Measurements from ENCODE around the gene CDKL4.
"Not testable (repeated sequence)": the region's sequence is repeated elsewhere in the genome, so short reads cannot be mapped to it uniquely, and the experiment has no call there.

CDKL4 gene

DNA sequence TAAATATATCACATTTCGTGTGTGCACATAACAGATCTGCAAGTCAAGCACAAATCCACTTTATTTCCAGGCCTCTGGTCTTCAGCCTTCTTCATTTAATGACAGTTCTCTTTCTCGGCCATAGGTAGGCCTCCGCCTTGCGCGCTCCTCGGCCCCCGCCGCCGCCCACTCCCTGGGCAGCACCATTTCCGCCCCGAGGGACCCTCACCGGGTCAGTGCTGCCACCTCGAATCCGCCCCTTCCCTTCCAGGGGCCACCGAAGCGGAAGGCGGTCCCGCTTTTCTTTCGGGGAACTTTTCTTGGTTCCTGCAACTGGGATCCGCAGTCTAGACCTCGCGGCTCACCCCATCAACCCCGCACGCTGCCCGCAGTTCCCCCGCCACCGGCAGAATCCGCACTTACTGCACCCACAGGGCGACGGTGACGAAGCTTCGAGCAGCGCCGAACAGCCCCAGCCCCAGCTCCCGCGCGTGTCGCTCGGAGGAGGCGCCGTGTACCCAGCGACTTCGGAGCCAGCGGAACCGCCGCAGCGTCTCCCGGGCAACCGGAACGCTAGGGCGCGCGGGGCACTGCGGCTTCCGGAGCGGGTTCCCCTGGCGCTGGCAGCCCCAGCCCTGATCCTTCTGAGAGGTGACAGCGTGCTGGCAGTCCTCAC, at the start of gene CDKL4:
CDKL4 (minus strand) TSS at position 502 of the 655 bp plus-strand sequence.
- no peak for DNase-seq

DNA sequence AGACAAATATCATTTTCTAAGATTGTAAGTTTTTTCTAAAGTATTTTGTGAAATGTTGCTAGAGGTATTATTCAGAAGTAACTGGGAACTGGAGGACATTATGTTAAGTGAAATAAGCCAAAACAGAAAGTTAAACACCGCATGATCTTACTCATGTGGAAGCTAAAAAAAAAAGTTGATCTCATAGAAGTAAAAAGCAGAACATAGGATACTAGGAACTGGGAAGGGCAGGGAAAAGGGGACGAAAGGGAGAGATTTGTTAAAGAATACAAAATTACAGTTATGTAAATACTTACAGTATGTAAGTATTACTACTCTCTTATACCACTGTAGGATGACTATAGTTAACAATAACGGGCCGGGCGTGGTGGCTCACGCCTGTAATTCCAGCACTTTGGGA, 46.7 kb upstream of the CDKL4 start:
- no peak for DNase-seq

DNA sequence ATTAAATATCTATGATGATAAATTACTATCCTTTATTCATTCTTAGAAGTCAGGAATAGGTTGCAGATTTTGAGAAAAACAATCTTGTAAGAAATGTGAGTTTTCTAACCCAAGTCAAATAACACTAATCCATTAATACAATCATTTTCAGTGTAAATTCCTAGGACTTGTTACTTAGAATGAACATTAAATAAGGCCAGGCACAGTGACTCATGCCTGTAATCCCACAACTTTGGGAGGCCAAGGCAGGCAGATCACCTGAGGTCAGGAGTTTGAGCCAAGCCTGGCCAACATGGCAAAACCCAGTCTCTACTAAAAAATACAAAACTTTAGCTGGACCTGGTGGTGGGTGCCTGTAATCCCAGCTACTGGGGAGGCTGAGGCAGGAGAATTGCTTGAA, 45.8 kb upstream of the CDKL4 start:
- no peak for DNase-seq

DNA sequence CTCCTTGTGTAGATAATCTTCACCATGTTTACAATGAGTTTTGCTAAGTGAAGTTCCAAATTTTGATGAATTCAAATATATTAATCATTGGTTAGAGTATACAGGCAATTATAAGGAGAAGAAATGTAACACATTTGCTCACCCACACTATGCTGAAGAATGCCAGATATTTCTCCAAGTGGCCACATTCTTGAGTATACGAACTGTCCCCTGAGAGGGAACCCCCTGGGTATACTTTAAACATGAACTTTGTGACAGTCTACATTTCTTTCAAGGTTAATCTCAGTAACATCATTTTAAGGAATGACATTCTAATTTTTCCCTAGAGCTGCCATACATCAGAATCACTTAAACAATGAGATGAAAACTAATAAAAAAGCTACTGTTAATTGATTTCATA, 39.8 kb upstream of the CDKL4 start:
- DNase-seq, result no peak

DNA sequence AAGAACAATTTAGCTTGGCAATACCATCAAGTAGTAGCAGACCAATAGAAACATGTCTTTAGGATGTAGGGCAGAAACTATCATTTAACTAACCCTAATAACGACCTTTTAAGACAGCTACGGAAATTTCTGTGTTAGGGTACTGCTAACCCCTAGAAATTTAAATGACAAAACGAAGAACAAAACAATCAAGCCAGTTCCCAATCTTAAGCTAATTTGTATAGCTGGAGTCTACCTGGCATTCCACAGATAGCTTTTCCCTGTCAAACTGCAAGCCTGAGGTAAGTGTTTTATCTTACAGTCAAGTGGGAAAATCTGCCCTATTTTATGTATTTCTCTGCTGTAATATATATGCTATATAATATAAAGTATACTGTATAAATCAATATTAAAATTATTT, 37.6 kb upstream of the CDKL4 start:
- DNase-seq, result no peak

DNA sequence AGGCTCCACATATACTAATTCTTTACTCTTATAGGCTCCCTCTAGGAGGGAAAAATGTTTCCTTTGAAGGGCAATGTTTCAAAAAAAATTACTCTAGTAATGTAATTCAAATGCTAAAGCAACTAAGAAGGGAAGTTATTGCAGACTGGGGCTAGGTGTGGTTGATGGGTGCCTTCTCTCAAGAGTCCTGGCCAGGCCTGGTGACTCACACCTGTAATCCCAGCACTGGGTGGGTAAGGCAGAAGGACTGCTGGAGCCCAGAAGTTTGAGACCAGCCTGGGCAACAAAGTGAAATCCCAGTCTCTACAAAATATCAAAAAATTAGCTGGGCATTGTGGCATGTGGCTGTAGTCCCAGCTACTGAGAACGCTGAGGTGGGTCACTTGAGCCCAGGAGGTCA, 31.2 kb upstream of the CDKL4 start:
- no peak for DNase-seq

DNA sequence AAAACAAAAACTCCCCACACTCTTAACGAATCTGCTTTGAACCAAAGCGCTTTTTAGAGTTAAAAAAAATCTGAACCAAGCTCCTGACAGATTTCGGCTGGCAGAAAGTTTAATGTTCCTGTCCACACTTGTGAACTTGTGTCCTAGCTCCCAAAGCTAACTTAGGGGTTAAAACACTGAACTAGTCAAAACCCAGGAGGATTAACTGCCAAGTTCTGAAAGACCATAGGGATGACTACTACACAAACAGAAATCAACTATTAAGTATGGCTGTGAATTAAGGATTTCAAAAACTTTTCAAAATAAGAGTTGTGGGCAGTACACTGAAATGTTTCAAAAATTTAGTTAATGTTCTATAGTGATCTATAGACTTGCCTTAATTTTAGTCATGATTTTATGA, 26.2 kb upstream of the CDKL4 start:
- no peak for DNase-seq

DNA sequence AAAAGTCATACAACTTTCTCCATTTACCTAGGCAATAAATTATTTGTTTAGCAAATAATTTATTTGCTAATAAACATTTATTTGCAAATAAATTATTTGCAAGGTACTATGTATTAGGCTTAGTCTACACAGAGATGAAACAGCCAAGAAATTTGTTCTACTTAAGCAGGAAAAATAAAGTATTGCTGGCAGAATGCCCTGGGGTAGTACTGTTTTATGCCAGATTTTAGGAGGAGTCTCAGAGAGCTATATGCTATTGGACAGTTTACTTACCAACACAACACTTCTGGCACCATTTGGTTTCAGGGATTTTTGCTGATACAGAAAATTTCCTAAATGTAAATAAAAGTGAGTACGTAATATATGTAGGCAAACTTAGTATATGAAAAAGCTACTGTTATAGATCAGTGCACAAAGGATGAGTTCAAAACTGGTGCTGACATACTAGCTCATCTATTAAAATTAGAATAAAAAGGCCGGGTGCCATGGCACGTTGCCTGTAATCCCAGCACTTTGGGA, 23.2 kb upstream of the CDKL4 start:
- no peak for DNase-seq

DNA sequence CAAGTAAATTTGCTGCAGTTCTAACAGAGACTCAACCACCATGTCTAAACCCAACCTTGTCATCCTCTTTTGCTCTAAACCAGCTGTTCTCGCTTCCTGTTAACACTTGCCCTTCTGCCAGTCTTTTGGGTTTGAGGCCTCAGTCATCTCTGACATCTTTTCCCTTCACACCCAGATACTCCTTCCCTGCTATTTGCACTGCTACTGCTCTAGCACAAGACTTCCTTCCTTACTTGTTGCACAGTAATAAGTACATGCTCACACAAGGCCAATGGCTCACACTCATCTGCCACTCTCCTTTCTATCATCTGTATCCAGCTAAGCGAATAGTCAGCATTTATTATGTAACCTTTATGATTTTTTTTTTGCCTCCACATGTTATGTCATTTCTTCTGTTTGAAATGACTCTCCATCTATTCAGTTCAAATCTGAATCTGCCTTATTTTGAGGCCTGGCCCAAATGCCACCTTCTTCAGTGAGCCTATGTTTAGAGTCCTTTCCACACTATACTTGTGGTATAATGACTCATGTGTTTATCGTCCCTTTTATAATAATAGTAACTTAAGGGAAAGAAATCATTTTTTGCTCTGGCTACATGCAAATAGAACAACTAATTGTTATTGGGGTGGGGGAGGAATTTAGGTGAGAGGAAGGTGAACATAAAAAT, 22.5 kb upstream of the CDKL4 start:
- DNase-seq, result peak in 1 of 2 donors; percentile 60

DNA sequence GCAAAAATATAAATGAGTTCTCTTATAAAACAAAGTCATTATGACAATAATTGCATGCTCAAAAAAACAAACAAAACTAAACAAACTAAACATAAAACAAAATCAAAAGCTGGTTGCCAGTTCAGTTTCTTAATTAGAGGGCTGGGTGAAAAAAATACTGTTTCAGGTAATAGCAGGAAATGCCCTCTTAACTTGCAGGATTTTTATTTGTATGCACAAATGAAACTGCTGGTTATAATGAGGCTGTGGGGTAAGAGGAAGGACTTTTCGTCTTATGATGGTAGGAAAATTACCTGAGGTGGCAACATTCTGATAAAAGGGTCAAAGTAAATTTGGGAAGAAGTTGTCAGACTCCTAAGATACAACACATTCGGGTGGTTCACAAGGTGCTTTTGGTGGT, 21.5 kb upstream of the CDKL4 start:
- DNase-seq, result no peak

DNA sequence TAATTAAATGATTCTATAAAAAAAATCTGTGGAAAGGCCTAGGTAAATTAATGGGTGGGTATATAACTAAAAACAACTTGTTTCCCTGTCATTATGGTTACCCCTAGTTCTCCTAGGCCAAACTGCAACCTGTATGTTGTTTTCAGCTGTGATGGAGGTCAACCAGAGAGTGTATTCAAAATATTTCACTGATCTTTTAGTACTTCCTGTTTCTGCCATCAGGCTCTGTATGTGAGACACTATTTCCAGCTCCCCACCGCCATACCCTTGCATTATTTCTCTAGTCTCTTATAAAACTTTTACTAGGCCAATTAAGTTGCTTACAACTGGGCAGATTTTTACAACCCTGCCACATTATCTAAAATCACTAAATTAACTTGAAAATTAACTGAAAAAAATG, 21.0 kb upstream of the CDKL4 start:
- no peak for DNase-seq

DNA sequence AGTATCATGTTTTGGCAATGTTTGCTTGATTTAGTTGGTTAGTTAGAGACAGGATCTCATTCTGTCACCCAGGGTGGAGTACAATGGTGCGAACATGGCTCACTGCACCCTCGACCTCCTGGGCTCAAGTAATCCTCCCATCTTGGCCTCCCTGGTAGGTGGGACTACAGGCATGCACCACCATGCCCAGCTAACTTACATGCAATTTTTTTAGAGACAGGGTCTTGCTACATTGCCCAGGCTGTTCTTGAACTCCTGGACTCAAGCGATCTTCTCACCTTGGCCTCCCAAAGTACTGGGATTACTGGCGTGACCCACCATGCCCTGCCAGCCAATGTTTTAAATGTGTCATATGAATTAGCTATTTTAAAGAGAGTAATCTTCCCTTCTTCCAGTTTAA, 16.3 kb upstream of the CDKL4 start:
- no peak for DNase-seq

DNA sequence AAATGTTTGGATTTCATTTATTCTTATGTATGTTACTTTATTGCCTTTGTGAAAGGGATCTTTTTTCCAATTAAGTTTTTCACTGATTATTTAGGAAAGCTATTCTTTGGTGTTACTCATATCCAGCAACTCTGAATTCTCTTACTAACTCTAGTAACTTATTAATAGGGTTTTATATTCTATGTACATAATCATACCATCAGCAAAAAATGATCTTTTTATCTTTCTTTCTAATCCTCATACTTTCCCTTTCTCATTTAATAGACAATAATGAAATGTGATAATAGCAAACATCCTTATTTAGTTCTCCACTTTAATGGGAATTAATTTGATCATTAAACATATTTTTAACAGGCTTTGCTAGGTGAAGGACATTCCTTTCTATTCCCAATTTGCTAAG, 12.3 kb upstream of the CDKL4 start:
- DNase-seq, result no peak

DNA sequence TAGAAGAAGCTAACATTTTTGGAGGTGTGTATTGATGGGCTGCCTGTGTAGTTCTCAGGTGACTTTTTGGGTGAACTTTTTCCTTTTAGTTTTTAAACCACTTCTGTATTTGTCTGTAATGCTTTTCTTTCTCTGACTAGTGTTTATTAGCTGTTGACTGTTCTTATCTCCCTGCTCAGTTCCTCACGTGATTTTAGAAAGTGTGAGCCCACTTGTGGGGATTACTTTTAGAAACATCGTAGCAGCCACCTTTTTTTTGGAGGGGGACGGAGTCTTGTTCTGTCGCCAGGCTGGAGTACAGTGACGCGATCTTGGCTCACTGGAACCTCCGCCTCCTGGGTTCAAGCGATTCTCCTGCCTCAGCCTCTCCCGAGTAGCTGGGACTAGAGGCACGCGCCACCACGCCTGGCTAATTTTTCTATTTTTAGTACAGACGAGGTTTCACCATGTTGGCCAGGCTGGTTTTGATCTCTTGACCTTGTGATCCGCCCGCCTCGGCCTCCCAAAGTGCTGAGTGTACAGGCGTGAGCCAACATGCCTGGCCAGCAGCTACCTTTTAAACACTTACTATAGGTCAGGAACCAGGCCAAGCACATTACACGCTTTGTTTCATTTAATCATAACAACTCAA, 9.2 kb upstream of the CDKL4 start:
- no peak for DNase-seq

DNA sequence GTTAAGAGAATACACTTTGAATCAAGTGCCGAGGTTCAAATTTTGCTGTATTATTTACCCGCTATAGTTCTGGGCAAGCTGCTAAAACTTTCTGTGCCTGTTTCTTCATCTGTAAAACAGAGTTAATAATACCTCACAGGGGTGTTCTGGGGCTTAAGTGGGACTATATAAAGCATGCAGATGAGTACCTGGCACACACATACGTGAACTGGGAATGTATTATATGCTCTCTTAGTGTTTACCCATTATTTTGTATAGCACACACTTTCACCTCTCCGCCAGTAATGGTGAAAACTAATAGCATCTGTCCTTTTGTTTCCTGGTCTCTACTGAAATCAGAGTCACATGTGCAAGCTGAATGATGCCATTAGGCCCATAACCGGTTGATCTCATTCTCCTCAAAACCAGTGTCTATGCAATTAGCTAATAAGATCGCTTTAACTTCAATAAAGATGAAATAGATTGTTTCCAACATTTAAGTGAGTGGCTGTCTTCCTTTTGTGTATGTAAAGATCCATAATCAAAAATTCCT, 3.8 kb upstream of the CDKL4 start:
- no peak for DNase-seq

DNA sequence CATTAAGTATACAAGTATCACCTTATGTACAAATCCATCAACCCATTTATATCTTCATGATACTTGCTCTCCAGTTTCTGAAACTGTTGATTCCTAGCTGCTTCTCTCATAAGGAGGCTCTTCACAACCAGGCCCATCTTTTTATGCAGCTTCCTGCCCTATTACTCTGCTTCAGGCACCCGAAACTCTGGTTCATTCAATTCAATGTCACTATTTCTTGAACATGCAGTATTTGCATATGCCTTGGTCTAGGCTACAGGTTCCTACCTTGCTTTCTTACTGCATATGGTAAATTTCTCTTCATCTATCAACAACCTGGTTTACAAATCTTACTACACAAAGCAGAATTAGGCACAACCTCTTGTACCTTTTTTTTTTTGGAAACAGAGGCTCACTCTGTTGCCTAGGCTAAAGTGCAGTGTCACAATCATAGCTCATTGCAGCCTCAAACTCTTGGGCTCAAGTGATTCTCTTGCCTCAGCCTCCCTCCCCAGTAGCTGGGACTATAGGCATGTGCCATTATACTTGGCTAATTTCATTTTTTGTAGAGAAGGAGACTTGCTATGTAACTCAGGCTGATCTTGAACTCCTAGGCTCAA, 2.7 kb upstream of the CDKL4 start:
- no peak for DNase-seq

DNA sequence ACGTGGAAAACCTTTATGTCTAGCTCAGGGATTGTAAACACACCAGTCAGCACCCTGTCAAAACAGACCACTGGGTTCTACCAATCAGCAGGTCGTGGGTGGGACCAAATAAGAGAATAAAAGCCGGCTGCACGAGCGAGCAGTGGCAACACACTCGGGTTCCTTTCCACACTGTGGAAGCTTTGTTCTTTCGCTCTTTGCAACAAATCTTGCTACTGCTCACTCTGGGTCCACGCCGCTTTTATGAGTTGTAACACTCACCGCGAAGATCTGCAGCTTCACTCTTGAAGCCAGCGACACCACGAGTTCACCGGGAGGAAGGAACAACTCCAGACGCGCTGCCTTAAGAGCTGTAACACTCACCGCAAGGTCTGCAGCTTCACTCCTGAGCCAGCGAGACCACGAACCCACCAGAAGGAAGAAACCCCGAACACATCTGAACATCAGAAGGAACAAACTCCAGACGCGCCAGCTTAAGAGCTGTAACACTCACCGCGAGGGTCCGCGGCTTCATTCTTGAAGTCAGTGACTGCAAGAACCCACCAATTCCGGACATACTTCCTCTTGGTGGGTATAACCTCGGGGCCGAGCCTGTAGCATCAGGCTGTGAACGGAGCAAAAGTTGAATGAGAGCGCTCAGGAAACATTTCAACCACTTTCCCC, 1.3 kb upstream of the CDKL4 start:
- DNase-seq, result peak in 1 of 2 donors; percentile 62

DNA sequence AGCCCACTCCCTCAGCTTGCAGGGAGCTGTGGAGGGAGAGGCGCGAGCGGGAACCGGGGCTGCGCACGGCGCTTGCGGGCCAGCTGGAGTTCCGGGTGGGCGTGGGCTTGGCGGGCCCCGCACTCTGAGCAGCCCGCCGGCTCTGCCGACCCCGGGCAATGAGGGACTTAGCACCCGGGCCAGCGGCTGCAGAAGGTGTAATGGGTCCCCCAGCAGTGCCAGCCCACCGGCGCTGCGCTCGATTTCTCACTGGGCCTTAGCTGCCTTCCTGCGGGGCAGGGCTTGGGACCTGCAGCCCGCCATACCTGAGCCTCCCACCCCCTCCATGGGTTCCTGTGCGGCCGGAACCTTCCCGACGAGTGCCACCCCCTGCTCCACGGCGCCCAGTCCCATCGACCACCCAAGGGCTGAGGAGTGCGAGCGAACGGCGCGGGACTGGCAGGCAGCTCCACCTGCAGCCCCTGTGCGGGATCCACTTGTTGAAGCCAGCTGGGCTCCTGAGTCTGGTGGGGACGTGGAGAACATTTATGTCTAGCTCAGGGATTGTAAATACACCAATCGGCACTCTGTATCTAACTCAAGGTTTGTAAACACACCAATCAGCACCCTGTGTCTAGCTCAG, 582 bp upstream of the CDKL4 start:
- DNase-seq, result not testable (repeated sequence)

DNA sequence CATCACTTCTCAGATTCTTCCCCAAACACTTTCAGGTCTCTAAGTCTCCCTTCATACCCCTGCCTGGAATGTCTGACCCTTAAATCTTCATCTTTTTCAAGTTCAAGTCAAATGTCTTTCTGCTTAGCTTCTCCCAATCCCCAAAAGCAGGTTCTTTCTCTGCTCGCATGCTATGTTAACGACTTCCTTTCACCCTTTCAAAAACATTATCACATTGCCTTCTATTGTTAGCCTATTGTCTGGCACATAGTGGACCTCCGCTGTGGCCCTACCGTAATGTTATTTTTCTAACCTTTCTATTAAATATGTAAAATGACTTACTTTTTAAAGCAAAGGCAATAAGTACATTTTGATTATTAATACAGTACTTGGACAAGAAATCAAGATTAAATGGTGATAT, 2.2 kb downstream of the CDKL4 start:
- no peak for DNase-seq

DNA sequence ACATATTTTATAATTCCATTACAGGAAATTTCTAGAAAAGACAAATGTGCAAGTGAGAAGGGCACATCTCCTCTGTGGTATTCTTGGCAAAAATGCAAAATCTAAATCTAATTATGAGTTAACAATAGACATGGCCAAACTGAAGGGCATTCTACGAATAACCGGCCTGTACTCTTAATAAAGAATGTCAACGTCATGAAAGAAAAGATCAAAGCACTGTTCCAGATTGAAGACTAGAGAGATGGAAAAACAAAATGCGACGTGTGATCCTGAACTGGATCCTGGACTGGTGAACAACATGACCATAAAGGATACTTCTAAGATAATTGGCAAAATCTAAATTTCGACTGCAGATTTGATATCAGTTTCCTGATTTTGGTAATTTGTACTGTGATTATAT, 3.0 kb downstream of the CDKL4 start:
- no peak for DNase-seq

DNA sequence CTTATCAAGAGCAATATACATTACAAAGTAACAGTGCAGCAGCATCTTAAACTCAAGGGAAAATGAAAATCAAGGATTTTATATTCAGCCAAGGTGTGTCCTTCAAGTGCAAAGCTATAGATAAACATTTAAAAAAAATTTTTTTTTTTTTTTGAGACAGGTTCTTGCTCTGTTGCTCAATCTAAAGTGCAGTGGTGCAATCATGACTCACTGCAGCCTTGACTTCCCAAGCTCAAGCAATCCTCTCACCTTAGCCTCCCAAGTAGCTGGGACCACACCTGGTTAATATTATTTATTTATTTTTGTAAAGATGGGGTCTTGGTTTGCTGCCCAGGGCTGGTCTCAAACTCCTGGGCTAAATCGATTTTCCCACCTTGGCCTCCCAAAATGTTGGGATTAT, 9.0 kb downstream of the CDKL4 start:
- no peak for DNase-seq

DNA sequence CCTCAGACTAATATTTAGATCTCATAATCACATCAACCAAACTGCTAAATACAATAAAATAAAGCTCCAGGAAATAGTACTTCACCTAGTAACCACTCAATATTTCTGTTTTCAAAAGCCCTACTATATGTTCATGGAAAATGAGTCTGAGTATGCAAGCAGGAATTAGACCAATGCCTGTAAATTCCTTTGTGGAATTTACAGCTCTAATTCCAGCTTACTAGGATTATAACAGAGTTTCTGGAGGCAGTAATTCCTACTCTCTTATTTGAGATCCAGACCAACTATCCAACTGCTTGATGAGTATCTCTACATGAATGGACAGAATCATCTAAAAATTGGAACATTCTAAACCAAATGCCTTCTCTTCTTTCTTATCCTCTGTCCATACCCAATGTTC, 11.6 kb downstream of the CDKL4 start:
- DNase-seq, result no peak
